ENCODE data around the gene CHN2.

DNA sequence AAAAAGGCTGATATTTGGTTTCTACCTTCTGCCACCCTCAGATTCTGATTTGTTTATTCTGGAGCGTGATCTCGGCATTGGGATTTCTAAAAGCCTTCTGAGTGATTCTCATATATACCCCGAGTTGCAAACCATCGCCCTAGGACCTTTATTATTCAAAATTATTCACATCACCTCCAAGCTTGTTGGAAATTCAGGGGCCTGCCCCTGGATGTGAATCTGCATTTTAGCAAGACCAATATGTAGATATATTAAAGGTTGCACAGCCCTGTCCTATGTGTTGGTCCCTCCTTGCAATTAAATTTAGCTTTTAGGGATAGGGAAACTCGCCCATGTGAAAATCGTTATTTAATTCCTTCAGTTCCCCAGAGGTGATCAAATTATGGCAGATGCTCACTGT lies 9.0 kb upstream of the CHN2 start:
- TF ChIP-seq, protein P1, sequence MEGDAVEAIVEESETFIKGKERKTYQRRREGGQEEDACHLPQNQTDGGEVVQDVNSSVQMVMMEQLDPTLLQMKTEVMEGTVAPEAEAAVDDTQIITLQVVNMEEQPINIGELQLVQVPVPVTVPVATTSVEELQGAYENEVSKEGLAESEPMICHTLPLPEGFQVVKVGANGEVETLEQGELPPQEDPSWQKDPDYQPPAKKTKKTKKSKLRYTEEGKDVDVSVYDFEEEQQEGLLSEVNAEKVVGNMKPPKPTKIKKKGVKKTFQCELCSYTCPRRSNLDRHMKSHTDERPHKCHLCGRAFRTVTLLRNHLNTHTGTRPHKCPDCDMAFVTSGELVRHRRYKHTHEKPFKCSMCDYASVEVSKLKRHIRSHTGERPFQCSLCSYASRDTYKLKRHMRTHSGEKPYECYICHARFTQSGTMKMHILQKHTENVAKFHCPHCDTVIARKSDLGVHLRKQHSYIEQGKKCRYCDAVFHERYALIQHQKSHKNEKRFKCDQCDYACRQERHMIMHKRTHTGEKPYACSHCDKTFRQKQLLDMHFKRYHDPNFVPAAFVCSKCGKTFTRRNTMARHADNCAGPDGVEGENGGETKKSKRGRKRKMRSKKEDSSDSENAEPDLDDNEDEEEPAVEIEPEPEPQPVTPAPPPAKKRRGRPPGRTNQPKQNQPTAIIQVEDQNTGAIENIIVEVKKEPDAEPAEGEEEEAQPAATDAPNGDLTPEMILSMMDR (IDR thresholded peaks at IDR 0.05): no peak
- TF ChIP-seq POLR2AphosphoS5 (IDR thresholded peaks at IDR 0.05): no peak
